Right lobe of liver (tissue), 4 donors: ENCODE measurements around the gene NDNF.

Source experiments
- POLR2A ChIP-seq: fragments of 450-650 bp; IDR thresholded peaks from one replicate; pipeline ENCODE4 v1.6.1; 2017; ENCODE audit warnings: antibody characterized with exemption, mild to moderate bottlenecking
- TF ChIP-seq, protein P1 (sequence below), 4 donors: fragments of 200-600 bp in 3 of 4; fragments of 450-650 bp in 1 of 4; IDR thresholded peaks; one replicate each; pipeline versions ENCODE4 v1.5.1 to v1.8.0; 2016 to 2022; ENCODE audit warnings: antibody characterized with exemption in 4 of 4, mild to moderate bottlenecking in 2 of 4
- donor health status: DM: no; HTN: no; CAD: no.
- donor health status: DM: no; HTN: no; CAD: no.
- donor health status: DM: no; HTN: yes; CAD: no.

DNA sequence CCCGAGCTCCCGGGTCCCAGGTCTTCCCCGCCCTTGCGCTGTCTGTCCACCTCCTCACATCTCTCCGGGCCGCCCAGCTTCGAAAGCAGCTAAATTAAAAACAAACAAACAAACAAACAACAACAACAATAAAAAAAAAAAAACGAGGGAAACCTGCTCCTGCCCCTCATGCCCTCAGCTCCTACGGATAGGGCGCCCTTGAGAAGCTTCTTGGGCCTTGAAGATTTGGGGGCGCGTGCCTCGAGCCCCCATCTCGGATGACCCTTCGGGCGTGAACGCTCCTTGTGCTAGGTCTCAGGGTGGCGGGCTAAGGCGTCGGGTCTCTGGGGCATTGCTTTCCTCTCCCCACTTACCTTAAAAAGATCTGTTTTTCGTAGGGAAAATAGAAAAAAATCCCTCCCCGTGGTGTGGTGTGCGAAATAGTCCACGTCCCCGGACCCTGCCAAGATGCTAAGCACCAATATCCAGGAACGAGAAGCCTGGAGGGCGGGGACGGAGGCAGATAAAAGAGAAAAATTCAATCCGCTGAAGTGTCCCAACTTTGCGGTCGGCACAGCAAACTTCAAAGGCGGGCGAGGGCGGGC is 603 bp downstream of the NDNF start:
- no peak for TF ChIP-seq POLR2A
- TF ChIP-seq, protein P1, sequence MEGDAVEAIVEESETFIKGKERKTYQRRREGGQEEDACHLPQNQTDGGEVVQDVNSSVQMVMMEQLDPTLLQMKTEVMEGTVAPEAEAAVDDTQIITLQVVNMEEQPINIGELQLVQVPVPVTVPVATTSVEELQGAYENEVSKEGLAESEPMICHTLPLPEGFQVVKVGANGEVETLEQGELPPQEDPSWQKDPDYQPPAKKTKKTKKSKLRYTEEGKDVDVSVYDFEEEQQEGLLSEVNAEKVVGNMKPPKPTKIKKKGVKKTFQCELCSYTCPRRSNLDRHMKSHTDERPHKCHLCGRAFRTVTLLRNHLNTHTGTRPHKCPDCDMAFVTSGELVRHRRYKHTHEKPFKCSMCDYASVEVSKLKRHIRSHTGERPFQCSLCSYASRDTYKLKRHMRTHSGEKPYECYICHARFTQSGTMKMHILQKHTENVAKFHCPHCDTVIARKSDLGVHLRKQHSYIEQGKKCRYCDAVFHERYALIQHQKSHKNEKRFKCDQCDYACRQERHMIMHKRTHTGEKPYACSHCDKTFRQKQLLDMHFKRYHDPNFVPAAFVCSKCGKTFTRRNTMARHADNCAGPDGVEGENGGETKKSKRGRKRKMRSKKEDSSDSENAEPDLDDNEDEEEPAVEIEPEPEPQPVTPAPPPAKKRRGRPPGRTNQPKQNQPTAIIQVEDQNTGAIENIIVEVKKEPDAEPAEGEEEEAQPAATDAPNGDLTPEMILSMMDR (IDR thresholded peaks at IDR 0.05): no peak
